ENCODE measurements around the gene AHSG. TPM values are rescaled to one million over a fixed set of nuclear protein-coding genes. Genes with fewer than 3 reads are reported as not detected.
"Not testable (repeated sequence)": the region's sequence is repeated elsewhere in the genome, so short reads cannot be mapped to it uniquely, and the experiment has no call there.

AHSG gene
- total and polyA plus RNA-seq, 2 donors (not counting 1 experiment from before 2014, with no cell fraction given): not detected

DNA sequence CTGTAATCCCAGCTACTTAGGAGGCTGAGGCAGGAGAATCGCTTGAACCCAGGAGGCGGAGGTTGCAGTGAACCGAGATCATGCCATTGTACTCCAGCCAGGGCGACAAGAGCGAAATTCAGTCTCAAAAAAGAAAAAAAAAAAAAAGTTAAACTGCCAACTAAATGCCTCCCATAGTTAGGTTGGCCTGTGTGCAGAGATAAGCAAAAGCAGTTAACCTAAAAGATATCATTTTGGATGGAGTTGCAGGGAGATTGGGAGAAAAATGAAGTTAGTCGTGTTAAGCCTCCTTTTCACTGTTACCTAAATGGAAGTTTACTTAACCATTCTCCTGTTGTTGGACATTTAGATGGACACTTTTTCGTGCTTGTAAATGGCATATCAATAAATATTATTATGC is 15.9 kb downstream of the AHSG start:
- no peak for DNase-seq (ENCODE audit: low read depth in 2 of 2)
- no peak for TF ChIP-seq EZH2 (IDR thresholded peaks at IDR 0.05; ENCODE audit: low read length, missing control alignments)
- TF ChIP-seq, protein P1, sequence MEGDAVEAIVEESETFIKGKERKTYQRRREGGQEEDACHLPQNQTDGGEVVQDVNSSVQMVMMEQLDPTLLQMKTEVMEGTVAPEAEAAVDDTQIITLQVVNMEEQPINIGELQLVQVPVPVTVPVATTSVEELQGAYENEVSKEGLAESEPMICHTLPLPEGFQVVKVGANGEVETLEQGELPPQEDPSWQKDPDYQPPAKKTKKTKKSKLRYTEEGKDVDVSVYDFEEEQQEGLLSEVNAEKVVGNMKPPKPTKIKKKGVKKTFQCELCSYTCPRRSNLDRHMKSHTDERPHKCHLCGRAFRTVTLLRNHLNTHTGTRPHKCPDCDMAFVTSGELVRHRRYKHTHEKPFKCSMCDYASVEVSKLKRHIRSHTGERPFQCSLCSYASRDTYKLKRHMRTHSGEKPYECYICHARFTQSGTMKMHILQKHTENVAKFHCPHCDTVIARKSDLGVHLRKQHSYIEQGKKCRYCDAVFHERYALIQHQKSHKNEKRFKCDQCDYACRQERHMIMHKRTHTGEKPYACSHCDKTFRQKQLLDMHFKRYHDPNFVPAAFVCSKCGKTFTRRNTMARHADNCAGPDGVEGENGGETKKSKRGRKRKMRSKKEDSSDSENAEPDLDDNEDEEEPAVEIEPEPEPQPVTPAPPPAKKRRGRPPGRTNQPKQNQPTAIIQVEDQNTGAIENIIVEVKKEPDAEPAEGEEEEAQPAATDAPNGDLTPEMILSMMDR (conservative IDR thresholded peaks at IDR 0.05 in 1 of 2, IDR thresholded peaks at IDR 0.05 in 1 of 2; ENCODE audit: low read depth in 1 of 2, low read length in 2 of 2): no peak
- Histone ChIP-seq H3K27me3 (ENCODE audit: control insufficient read depth, insufficient read depth, low read length) (peaks cover 2% of the 10 kb centered on the region), H3K9ac (ENCODE audit: insufficient read depth, low read length) (no peak overlapping the region), H3K4me1 (ENCODE audit: control insufficient read depth, extremely low read depth, insufficient read depth, low read length) (no peaks in the 10 kb centered on the region), H3K4me3 (replicated peaks in 1 of 4; ENCODE audit: control extremely low read depth in 1 of 4, insufficient read depth in 1 of 4, low read depth in 3 of 4, low read length in 4 of 4) (no peak overlapping the region), H2AFZ (ENCODE audit: low read length) (no peak overlapping the region), H3K36me3 (ENCODE audit: control insufficient read depth, insufficient read depth, low read length) (no peaks in the 10 kb centered on the region), H3K27ac (ENCODE audit: insufficient read depth, low read length) (no peak overlapping the region), H3K9me3 (ENCODE audit: control insufficient read depth, insufficient read depth, low read depth, low read length) (no peaks in the 10 kb centered on the region), H4K20me1 (ENCODE audit: control insufficient read depth, extremely low read depth, insufficient read depth, low read length) (no peaks in the 10 kb centered on the region), H3K79me2 (ENCODE audit: control insufficient read depth, insufficient read depth, low read length) (no peaks in the 10 kb centered on the region), H3K4me2 (ENCODE audit: extremely low read depth, insufficient read depth, low read length) (no peak overlapping the region)

DNA sequence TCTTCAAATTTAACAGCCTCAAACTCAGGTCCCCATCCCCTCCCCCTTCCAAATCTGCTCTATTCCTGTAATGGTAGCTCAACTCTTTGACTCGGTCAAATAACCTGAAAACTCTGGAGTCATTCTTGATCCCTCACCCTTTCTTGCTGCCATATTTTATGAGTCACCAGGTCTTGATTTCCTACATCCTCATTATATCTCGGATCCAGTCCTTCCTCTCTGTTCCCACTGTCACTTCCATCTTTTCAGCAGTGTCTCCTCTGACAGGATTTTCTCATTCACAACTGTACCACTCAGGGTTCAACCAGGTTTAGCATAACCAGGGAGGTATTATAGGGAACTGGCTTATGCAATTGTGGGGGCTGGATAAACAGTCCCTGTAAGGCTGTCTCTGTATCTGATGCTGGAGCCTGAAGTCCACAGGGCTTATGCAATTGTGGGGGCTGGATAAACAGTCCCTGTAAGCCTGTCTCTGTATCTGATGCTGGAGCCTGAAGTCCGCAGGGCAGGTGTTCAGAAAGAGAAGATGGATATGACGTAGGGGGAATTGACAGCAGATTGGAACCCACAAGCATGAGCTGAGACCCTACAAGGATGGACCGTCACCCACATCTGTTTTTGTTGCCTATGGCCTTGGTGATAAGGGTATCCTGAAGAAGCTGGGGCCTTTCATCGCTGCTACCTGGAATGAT is 18.2 kb downstream of the AHSG start:
- Histone ChIP-seq H3K4me1 (ENCODE audit: control insufficient read depth, extremely low read depth, insufficient read depth, low read length) (no peaks in the 10 kb centered on the region), H3K36me3 (ENCODE audit: control insufficient read depth, insufficient read depth, low read length) (no peaks in the 10 kb centered on the region), H4K20me1 (ENCODE audit: control insufficient read depth, extremely low read depth, insufficient read depth, low read length) (no peaks in the 10 kb centered on the region), H2AFZ (ENCODE audit: low read length) (no peak overlapping the region), H3K4me2 (ENCODE audit: extremely low read depth, insufficient read depth, low read length) (no peak overlapping the region), H3K27ac (ENCODE audit: insufficient read depth, low read length) (no peak overlapping the region), H3K4me3 (replicated peaks in 1 of 4; ENCODE audit: control extremely low read depth in 1 of 4, insufficient read depth in 1 of 4, low read depth in 3 of 4, low read length in 4 of 4) (no peak overlapping the region), H3K9me3 (ENCODE audit: control insufficient read depth, insufficient read depth, low read depth, low read length) (no peaks in the 10 kb centered on the region), H3K79me2 (ENCODE audit: control insufficient read depth, insufficient read depth, low read length) (no peaks in the 10 kb centered on the region), H3K9ac (ENCODE audit: insufficient read depth, low read length) (no peak overlapping the region), H3K27me3 (ENCODE audit: control insufficient read depth, insufficient read depth, low read length) (no peaks in the 10 kb centered on the region)
- no peak for TF ChIP-seq EZH2 (IDR thresholded peaks at IDR 0.05; ENCODE audit: low read length, missing control alignments)
- TF ChIP-seq, protein P1 (conservative IDR thresholded peaks at IDR 0.05 in 1 of 2, IDR thresholded peaks at IDR 0.05 in 1 of 2; ENCODE audit: low read depth in 1 of 2, low read length in 2 of 2): no peak
- no peak for DNase-seq (ENCODE audit: low read depth in 2 of 2)

DNA sequence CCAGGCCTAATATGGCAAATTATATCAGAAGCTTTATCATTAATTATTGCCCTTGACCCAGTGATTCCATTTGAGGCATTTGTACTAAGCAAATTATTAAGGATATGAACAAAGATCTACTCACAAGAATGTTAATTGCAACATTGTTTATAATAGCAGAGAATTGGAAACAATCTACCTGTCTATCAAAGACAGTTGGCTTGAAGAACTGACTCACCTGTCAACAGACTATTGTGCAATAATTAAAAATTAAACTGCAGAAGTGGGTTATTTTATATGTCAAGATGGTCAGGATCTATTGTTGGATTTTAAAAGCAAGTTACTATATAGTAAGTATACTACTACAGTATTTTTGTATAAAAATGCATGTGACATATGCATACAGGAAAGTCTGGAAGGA is 20.6 kb downstream of the AHSG start:
- Histone ChIP-seq H3K27ac (ENCODE audit: insufficient read depth, low read length) (no peak overlapping the region), H3K27me3 (ENCODE audit: control insufficient read depth, insufficient read depth, low read length) (no peaks in the 10 kb centered on the region), H3K4me3 (replicated peaks in 1 of 4; ENCODE audit: control extremely low read depth in 1 of 4, insufficient read depth in 1 of 4, low read depth in 3 of 4, low read length in 4 of 4) (no peak overlapping the region), H2AFZ (ENCODE audit: low read length) (no peak overlapping the region), H4K20me1 (ENCODE audit: control insufficient read depth, extremely low read depth, insufficient read depth, low read length) (no peaks in the 10 kb centered on the region), H3K36me3 (ENCODE audit: control insufficient read depth, insufficient read depth, low read length) (no peaks in the 10 kb centered on the region), H3K79me2 (ENCODE audit: control insufficient read depth, insufficient read depth, low read length) (no peaks in the 10 kb centered on the region), H3K9ac (ENCODE audit: insufficient read depth, low read length) (no peak overlapping the region), H3K4me2 (ENCODE audit: extremely low read depth, insufficient read depth, low read length) (no peak overlapping the region), H3K4me1 (ENCODE audit: control insufficient read depth, extremely low read depth, insufficient read depth, low read length) (no peaks in the 10 kb centered on the region), H3K9me3 (ENCODE audit: control insufficient read depth, insufficient read depth, low read depth, low read length) (no peaks in the 10 kb centered on the region)
- TF ChIP-seq EZH2 (IDR thresholded peaks at IDR 0.05; ENCODE audit: low read length, missing control alignments): no peak
- TF ChIP-seq, protein P1 (conservative IDR thresholded peaks at IDR 0.05 in 1 of 2, IDR thresholded peaks at IDR 0.05 in 1 of 2; ENCODE audit: low read depth in 1 of 2, low read length in 2 of 2): no peak
- no peak for DNase-seq (ENCODE audit: low read depth in 2 of 2)

DNA sequence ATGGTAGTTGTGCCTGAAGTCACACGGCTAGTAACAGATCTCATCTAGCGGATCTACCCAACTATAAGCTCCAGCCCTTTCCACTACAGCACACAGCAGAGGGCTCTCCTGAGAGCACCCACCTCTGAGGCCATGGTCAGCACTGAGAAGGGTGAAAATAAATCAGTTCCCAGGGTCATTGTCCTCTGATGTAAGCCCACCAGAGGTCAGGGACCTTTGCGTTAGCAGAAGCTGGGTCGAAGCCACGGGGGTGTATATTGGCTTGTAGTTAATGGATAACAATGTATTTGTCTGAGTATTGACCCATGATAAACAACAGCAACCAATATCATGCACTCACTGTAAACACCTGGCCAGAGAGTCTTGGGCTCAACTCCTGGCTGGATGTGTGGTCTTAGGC is 21.3 kb downstream of the AHSG start:
- H3K4me2 ChIP-seq (ENCODE audit: extremely low read depth, insufficient read depth, low read length); H3K4me3 ChIP-seq (replicated peaks in 1 of 4; ENCODE audit: control extremely low read depth in 1 of 4, insufficient read depth in 1 of 4, low read depth in 3 of 4, low read length in 4 of 4): not testable (repeated sequence)

More for the DNA sequence above, 21.3 kb downstream of the AHSG start:
- not testable (repeated sequence) for H3K27me3 ChIP-seq (ENCODE audit: control insufficient read depth, insufficient read depth, low read length); DNase-seq (ENCODE audit: low read depth in 2 of 2); H3K4me1 ChIP-seq (ENCODE audit: control insufficient read depth, extremely low read depth, insufficient read depth, low read length); H4K20me1 ChIP-seq (ENCODE audit: control insufficient read depth, extremely low read depth, insufficient read depth, low read length); H3K79me2 ChIP-seq (ENCODE audit: control insufficient read depth, insufficient read depth, low read length); H3K36me3 ChIP-seq (ENCODE audit: control insufficient read depth, insufficient read depth, low read length); H3K27ac ChIP-seq (ENCODE audit: insufficient read depth, low read length); H3K9me3 ChIP-seq (ENCODE audit: control insufficient read depth, insufficient read depth, low read depth, low read length); H2AFZ ChIP-seq (ENCODE audit: low read length); H3K9ac ChIP-seq (ENCODE audit: insufficient read depth, low read length)

Data from fibroblast of lung (primary cell).